Measurements from ENCODE around the gene PDSS2. TPM values are rescaled to one million over a fixed set of nuclear protein-coding genes. Genes with fewer than 3 reads are reported as not detected.

Gene PDSS2
- 10 to 100 TPM in 2 of 4 donors, 1 to 10 TPM in 2; 7.6 to 10.4 (median 9.8) TPM for total RNA-seq
- polyA plus RNA-seq: 10 to 100 TPM in 1 of 3 donors, 1 to 10 TPM in 2; 4.7 to 16.7 (median 8.6) TPM
- long read RNA-seq, donor 1, partial matches to known transcripts: 2 of 7 reads
- long read RNA-seq, donor 1, other reads (novel, unspliced or antisense): 3 of 7 reads
- long read RNA-seq, donor 2, transcript PDSS2-202 (8 exons, 3,540 nt): major isoform, 6 of 14 reads
- long read RNA-seq, donor 2, partial matches to known transcripts: 0 of 14 reads
- long read RNA-seq, donor 2, other reads (novel, unspliced or antisense): 6 of 14 reads

- ATAC-seq: peak; percentile 97 to 99 (median 98)
- peak; percentile 99 to 100 for DNase-seq
- peak; percentile 50 for TF ChIP-seq CTCF (IDR thresholded peaks at IDR 0.05)
- H3K36me3 ChIP-seq (ENCODE audit: insufficient read depth in 1 of 2, low read depth in 1 of 2): no peaks in the 10 kb centered on the region
- no peaks in the 10 kb centered on the region for H3K9me3 ChIP-seq
- WGBS, 3 donors: 0% methylated on average over 46 of the region's 46 CpGs
- H3K4me1 ChIP-seq: peaks cover 5% of the 10 kb centered on the region
- no peaks in the 10 kb centered on the region for H3K27me3 ChIP-seq (ENCODE audit: insufficient read depth in 3 of 3, low read length in 2 of 3)
- intact Hi-C loops (cut with DNase I): loop anchor here (2.0 to 5.0 kb wide), 2 partner anchors 33 kb away; partner anchors contain the start of gene SOBP (in 1 of the 2)
- H3K4me3 ChIP-seq: peak within 1 kb of the TSS; percentile 90
- peak within 1 kb of the TSS; percentile 96 for H3K27ac ChIP-seq
Measured at GRCh38 chr6:107459283-107460082, at the start of gene PDSS2. Gene PDSS2, minus strand, starts transcription at chr6:107459564. Its CDS starts 279 bp downstream, at chr6:107459285.

- Histone ChIP-seq H3K36me3 (ENCODE audit: insufficient read depth in 1 of 2, low read depth in 1 of 2) (peaks cover 2 to 34% of the 10 kb centered on the region in 2 donors), H3K27ac (no peak overlapping the region), H3K4me3 (no peak overlapping the region), H3K27me3 (ENCODE audit: insufficient read depth in 3 of 3, low read length in 2 of 3) (no peaks in the 10 kb centered on the region), H3K9me3 (no peaks in the 10 kb centered on the region), H3K4me1 (peaks cover 11% of the 10 kb centered on the region)
- DNase-seq: no peak
- intact Hi-C loops (cut with DNase I): no loop called here
- TF ChIP-seq CTCF (IDR thresholded peaks at IDR 0.05): no peak
- WGBS, 3 donors: 85 to 89% (median 86%) methylated on average over 1 of the region's 1 CpG
- no peak for ATAC-seq
Measured at GRCh38 chr6:107506145-107506544, 46.8 kb upstream of the PDSS2 start.

- H3K4me3 ChIP-seq: no peak overlapping the region
- H3K9me3 ChIP-seq: no peaks in the 10 kb centered on the region
- DNase-seq (no peak), ATAC-seq (no peak)
- no peak overlapping the region for H3K27ac ChIP-seq
- 65 to 78% (median 68%) methylated on average over 4 of the region's 4 CpGs for WGBS, 3 donors
- no peak for TF ChIP-seq CTCF (IDR thresholded peaks at IDR 0.05)
- peaks cover 0 to 34% of the 10 kb centered on the region in 2 donors for H3K36me3 ChIP-seq (ENCODE audit: insufficient read depth in 1 of 2, low read depth in 1 of 2)
- H3K4me1 ChIP-seq: peaks cover 16% of the 10 kb centered on the region
- intact Hi-C loops (cut with DNase I): no loop called here
- H3K27me3 ChIP-seq (ENCODE audit: insufficient read depth in 3 of 3, low read length in 2 of 3): no peaks in the 10 kb centered on the region
Measured at GRCh38 chr6:107504270-107505026, 45.1 kb upstream of the PDSS2 start.

GRCh38 chr6:107496892-107497684 is 37.7 kb upstream of the PDSS2 start:
- TF ChIP-seq CTCF (IDR thresholded peaks at IDR 0.05): no peak
- no peaks in the 10 kb centered on the region for H3K9me3 ChIP-seq
- peak overlapping the region; percentile 82 for H3K27ac ChIP-seq
- 79 to 91% (median 87%) methylated on average over 1 of the region's 1 CpG for WGBS, 3 donors
- ATAC-seq: no peak
- no peaks in the 10 kb centered on the region for H3K36me3 ChIP-seq (ENCODE audit: insufficient read depth in 1 of 2, low read depth in 1 of 2)
- intact Hi-C loops (cut with DNase I): no loop called here
- peaks cover 76% of the 10 kb centered on the region for H3K4me1 ChIP-seq
- DNase-seq: no peak
- H3K4me3 ChIP-seq: no peak overlapping the region
- no peaks in the 10 kb centered on the region for H3K27me3 ChIP-seq (ENCODE audit: insufficient read depth in 3 of 3, low read length in 2 of 3)
